Fibroblast of pulmonary artery (primary cell): Measurements from ENCODE around the gene SMURF1.

Experiments
- DNase-seq: peaks from one replicate; pipeline ENCODE4 v3.0.0-alpha.2; 2010; ENCODE audit warnings: low read depth
- H3K4me3 ChIP-seq: replicated peaks from 2 replicates; pipeline ENCODE4 v1.5.1; 2011; ENCODE audit warnings: low read depth, mild to moderate bottlenecking, control low read depth, low read length, moderate library complexity
- CTCF ChIP-seq: IDR thresholded peaks from 2 replicates; pipeline ENCODE4 v1.5.1; 2011; ENCODE audit warnings: mild to moderate bottlenecking, control low read depth, low read length, inconsistent platforms; ENCODE audit errors: missing control alignments

SMURF1 gene

GRCh38 chr7:99098824-99099498 is 44.9 kb downstream of the SMURF1 start:
- no peak for TF ChIP-seq CTCF
- no peak for DNase-seq
- no peak overlapping the region for H3K4me3 ChIP-seq

GRCh38 chr7:99098286-99098823 is 45.6 kb downstream of the SMURF1 start:
- no peak overlapping the region for H3K4me3 ChIP-seq
- TF ChIP-seq CTCF: no peak
- DNase-seq: no peak

- DNase-seq: no peak
- H3K4me3 ChIP-seq: no peak overlapping the region
- no peak for TF ChIP-seq CTCF
Measured at GRCh38 chr7:99097730-99098129, 46.2 kb downstream of the SMURF1 start.

GRCh38 chr7:99096124-99096887 is 47.6 kb downstream of the SMURF1 start:
- no peak overlapping the region for H3K4me3 ChIP-seq
- no peak for DNase-seq
- TF ChIP-seq CTCF: no peak

GRCh38 chr7:99095698-99096097 is 48.2 kb downstream of the SMURF1 start:
- no peak overlapping the region for H3K4me3 ChIP-seq
- TF ChIP-seq CTCF: no peak
- no peak for DNase-seq

GRCh38 chr7:99094401-99094800 is 49.5 kb downstream of the SMURF1 start:
- no peak overlapping the region for H3K4me3 ChIP-seq
- TF ChIP-seq CTCF: no peak
- no peak for DNase-seq
